ENCODE measurements around the gene EMX1. TPM values are rescaled to one million over a fixed set of nuclear protein-coding genes. Genes with fewer than 3 reads are reported as not detected.

The EMX1 gene
- total RNA-seq, 1 experiment from 2014 or later, result not detected

DNA sequence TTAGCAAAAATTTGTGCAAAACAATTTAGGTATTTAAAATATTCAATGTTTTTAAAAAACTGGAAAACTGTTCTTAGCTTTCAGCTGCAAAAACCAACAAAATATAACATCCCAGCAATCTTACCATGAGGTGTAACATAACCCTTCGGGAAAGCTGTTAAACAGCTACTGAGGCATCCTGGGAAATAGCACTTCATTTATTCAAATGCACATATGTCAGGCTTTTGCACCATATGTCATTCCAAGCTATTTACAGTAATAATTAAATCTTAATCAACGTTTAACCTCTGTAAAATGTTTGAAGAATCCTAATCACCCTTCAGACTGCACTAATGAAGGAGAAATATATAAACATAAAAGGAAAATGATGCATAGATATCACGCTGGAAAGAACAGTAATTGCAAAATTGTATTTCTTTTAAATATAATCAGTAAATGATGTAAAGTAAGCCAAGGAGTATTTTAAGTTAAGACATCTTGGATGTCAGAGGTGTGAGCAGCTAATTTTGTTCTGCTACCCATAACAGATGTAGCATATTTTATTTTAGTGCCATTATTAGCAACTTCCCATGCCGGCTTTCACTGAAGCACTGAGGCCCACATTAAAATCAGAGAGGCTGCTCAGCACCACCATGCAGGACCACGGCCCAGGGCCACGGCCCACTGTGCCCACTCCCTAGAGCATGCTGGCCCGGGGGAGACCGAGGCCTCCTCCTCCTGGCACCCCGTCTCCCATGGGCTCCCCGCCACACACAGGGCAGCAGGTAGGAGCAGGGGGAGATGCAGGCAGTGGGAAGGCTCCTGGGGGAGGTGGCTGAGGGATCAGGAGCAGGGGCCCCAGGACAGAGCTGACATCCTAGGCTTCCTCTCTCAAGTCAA lies 30.9 kb downstream of the EMX1 start:
- no peaks in the 10 kb centered on the region for H3K9me2 ChIP-seq (ENCODE audit: insufficient read depth)
- H3K9me3 ChIP-seq (ENCODE audit: insufficient read depth, low read depth), result no peaks in the 10 kb centered on the region
- H3K79me2 ChIP-seq (ENCODE audit: low read depth), result no peaks in the 10 kb centered on the region
- CTCF ChIA-PET, result no interaction called here
- H3K27ac ChIP-seq, result no peak overlapping the region
- H3K36me3 ChIP-seq (ENCODE audit: low read depth), result no peaks in the 10 kb centered on the region
- no peaks in the 10 kb centered on the region; the same call in 1 of the 2 replicates for H4K20me1 ChIP-seq (ENCODE audit: insufficient read depth)
- H3K4me2 ChIP-seq, result no peak overlapping the region
- no TSS peak for BruUV-seq (replicated peaks)
- DNase-seq, result no peak
- no peaks in the 10 kb centered on the region for H3K27me3 ChIP-seq (ENCODE audit: insufficient read depth, low read depth)
- H2AFZ ChIP-seq, result no peak overlapping the region
- TF ChIP-seq, protein P1, sequence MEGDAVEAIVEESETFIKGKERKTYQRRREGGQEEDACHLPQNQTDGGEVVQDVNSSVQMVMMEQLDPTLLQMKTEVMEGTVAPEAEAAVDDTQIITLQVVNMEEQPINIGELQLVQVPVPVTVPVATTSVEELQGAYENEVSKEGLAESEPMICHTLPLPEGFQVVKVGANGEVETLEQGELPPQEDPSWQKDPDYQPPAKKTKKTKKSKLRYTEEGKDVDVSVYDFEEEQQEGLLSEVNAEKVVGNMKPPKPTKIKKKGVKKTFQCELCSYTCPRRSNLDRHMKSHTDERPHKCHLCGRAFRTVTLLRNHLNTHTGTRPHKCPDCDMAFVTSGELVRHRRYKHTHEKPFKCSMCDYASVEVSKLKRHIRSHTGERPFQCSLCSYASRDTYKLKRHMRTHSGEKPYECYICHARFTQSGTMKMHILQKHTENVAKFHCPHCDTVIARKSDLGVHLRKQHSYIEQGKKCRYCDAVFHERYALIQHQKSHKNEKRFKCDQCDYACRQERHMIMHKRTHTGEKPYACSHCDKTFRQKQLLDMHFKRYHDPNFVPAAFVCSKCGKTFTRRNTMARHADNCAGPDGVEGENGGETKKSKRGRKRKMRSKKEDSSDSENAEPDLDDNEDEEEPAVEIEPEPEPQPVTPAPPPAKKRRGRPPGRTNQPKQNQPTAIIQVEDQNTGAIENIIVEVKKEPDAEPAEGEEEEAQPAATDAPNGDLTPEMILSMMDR (conservative IDR thresholded peaks at IDR 0.05), result no peak
- no peak for TF ChIP-seq EZH2 (IDR thresholded peaks at IDR 0.05; ENCODE audit: low read depth)
- intact Hi-C loops (cut with micrococcal nuclease; ENCODE audit: unreplicated experiment), result no loop called here
- no peak overlapping the region for H3K4me3 ChIP-seq
- no peaks in the 10 kb centered on the region for H3K4me1 ChIP-seq (replicated peaks; ENCODE audit: insufficient read depth)
- H3F3A ChIP-seq (ENCODE audit: insufficient read depth, low read depth), result no peaks in the 10 kb centered on the region
- POLR2A ChIA-PET (ENCODE audit: unreplicated experiment), result no interaction called here

DNA sequence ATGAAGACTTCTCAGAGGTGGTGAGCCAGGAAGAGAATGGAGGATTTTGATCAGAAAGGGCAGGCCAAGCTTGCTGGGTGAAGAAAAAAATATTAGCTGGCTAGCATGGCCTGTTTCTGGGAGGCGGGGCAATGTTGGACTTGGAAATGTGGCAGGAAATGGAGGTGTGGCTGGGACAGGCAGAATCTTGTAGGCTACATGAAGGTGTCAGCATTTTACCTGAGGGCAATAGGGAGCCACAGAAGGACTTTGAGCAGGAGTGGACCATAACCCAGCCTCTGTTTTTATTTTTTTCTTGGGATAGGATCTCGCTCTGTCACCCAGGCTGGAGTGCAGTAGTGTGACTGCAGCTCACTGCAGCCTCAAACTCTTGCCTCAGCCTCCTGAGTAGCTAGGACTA lies 31.7 kb downstream of the EMX1 start:
- TF ChIP-seq, protein P1 (conservative IDR thresholded peaks at IDR 0.05), result no peak
- TF ChIP-seq EZH2 (IDR thresholded peaks at IDR 0.05; ENCODE audit: low read depth), result no peak
- H3K9me2 ChIP-seq (ENCODE audit: insufficient read depth), result no peaks in the 10 kb centered on the region
- no peaks in the 10 kb centered on the region for H3K27me3 ChIP-seq (ENCODE audit: insufficient read depth, low read depth)
- BruUV-seq (replicated peaks), result no TSS peak
- intact Hi-C loops (cut with micrococcal nuclease; ENCODE audit: unreplicated experiment), result no loop called here
- H3K4me1 ChIP-seq (replicated peaks; ENCODE audit: insufficient read depth), result no peaks in the 10 kb centered on the region
- no peaks in the 10 kb centered on the region for H3K36me3 ChIP-seq (ENCODE audit: low read depth)
- no peaks in the 10 kb centered on the region; the same call in 1 of the 2 replicates for H4K20me1 ChIP-seq (ENCODE audit: insufficient read depth)
- no peak overlapping the region for H2AFZ ChIP-seq
- no peaks in the 10 kb centered on the region for H3F3A ChIP-seq (ENCODE audit: insufficient read depth, low read depth)
- no peak overlapping the region for H3K27ac ChIP-seq
- no peak for DNase-seq
- H3K9me3 ChIP-seq (ENCODE audit: insufficient read depth, low read depth), result no peaks in the 10 kb centered on the region
- no peak overlapping the region for H3K4me3 ChIP-seq
- CTCF ChIA-PET, result interaction anchor here (0.7 kb wide), 1 partner anchor 97 kb away, joined by 8 read pairs; no protein-coding TSS in a partner anchor
- POLR2A ChIA-PET (ENCODE audit: unreplicated experiment), result no interaction called here
- no peak overlapping the region for H3K4me2 ChIP-seq
- no peaks in the 10 kb centered on the region for H3K79me2 ChIP-seq (ENCODE audit: low read depth)

DNA sequence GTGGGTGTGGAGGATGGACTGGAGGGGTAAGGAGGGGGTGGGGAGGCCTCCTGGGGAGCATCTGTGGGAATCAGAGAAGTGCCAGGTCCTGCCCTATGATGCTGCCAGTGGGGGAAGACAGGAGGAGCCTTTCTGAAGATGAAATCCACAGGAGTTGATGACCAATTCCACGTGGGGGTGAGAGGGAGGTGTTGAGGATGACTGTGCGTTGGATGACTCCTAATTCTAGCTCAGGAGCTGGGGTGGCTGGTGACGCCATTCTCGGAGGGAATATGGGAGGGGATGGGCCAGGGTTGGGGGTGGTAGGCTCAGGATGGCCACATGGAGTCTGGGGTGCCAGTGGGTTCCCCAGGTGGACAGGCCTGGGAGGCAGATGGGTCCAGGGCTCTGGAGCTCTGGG lies 32.3 kb downstream of the EMX1 start:
- no peaks in the 10 kb centered on the region for H3K9me3 ChIP-seq (ENCODE audit: insufficient read depth, low read depth)
- H3K36me3 ChIP-seq (ENCODE audit: low read depth), result no peaks in the 10 kb centered on the region
- H3K79me2 ChIP-seq (ENCODE audit: low read depth), result no peaks in the 10 kb centered on the region
- no peaks in the 10 kb centered on the region for H3K27me3 ChIP-seq (ENCODE audit: insufficient read depth, low read depth)
- DNase-seq, result no peak
- CTCF ChIA-PET, result interaction anchor here (0.7 kb wide), 1 partner anchor 98 kb away, joined by 8 read pairs; no protein-coding TSS in a partner anchor
- TF ChIP-seq EZH2 (IDR thresholded peaks at IDR 0.05; ENCODE audit: low read depth), result no peak
- TF ChIP-seq, protein P1 (conservative IDR thresholded peaks at IDR 0.05), result no peak
- no peak overlapping the region for H2AFZ ChIP-seq
- H4K20me1 ChIP-seq (ENCODE audit: insufficient read depth), result no peaks in the 10 kb centered on the region; the same call in 1 of the 2 replicates
- POLR2A ChIA-PET (ENCODE audit: unreplicated experiment), result no interaction called here
- H3K27ac ChIP-seq, result no peak overlapping the region
- no peaks in the 10 kb centered on the region for H3K4me1 ChIP-seq (replicated peaks; ENCODE audit: insufficient read depth)
- no peaks in the 10 kb centered on the region for H3K9me2 ChIP-seq (ENCODE audit: insufficient read depth)
- BruUV-seq (replicated peaks), result no TSS peak
- no peaks in the 10 kb centered on the region for H3F3A ChIP-seq (ENCODE audit: insufficient read depth, low read depth)
- intact Hi-C loops (cut with micrococcal nuclease; ENCODE audit: unreplicated experiment), result no loop called here
- H3K4me2 ChIP-seq, result no peak overlapping the region
- no peak overlapping the region for H3K4me3 ChIP-seq
